IMR-90 (cell line): ENCODE measurements around the gene DENND1B. TPM values are rescaled to one million over a fixed set of nuclear protein-coding genes. Genes with fewer than 3 reads are reported as not detected.

Experiments used
- ATAC-seq: fragments of 200-7000 bp; cut with Tn5 transposase; 2 replicates; pipeline ENCODE4 v1.9.1; 2020; ENCODE audit warnings: low read depth, mild to moderate bottlenecking, moderate library complexity
- BruUV-seq: library from RNA; stranded (reverse); fragments of 400-500 nt; replicated peaks from 2 replicates; lab custom pipeline; 2021; lab: Mats Ljungman, UMichigan
- CTCF ChIA-PET: fragments of 300-600 bp; formaldehyde crosslinking; extraction: SDS; loops from one replicate; lab custom pipeline; 2021; ENCODE audit warnings: antibody characterized with exemption; lab: Yijun Ruan, JAX
- POLR2A ChIA-PET: fragments of 300-600 bp; sonication (Branson Sonifier 250); formaldehyde crosslinking; loops from one replicate; lab custom pipeline; 2022; ENCODE audit warnings: antibody characterized with exemption; ENCODE audit not compliant: unreplicated experiment; lab: Charles Lee
- DNase-seq: peaks from one replicate; pipeline ENCODE4 v3.0.0; 2013
- H2AFZ ChIP-seq: replicated peaks from 2 replicates; pipeline ENCODE3; 2013; ENCODE audit warnings: low read length, mild to moderate bottlenecking; ENCODE audit not compliant: poor library complexity
- H2AK5ac ChIP-seq: 2 replicates; pipeline ENCODE4 v1.6.1; 2013; ENCODE audit warnings: low read depth, low read length, inconsistent platforms
- H2AK9ac ChIP-seq: replicated peaks from 2 replicates; pipeline ENCODE3; 2013; ENCODE audit warnings: mild to moderate bottlenecking, low read depth, low read length, moderate library complexity; ENCODE audit not compliant: poor library complexity
- H2BK120ac ChIP-seq: 2 replicates; pipeline ENCODE4 v1.6.1; 2013; ENCODE audit warnings: low read depth, low read length, inconsistent platforms
- H2BK15ac ChIP-seq: 3 replicates; pipeline ENCODE4 v1.6.1; 2013; ENCODE audit warnings: low read depth, low read length, inconsistent platforms
- H2BK20ac ChIP-seq: 2 replicates; pipeline ENCODE4 v1.6.1; 2013; ENCODE audit warnings: low read depth, mild to moderate bottlenecking, inconsistent platforms, low read length, moderate library complexity
- H2BK5ac ChIP-seq: 2 replicates; pipeline ENCODE4 v1.6.1; 2013; ENCODE audit warnings: mild to moderate bottlenecking, low read depth, low read length, inconsistent platforms; ENCODE audit not compliant: poor library complexity, severe bottlenecking
- H3K14ac ChIP-seq: replicated peaks from 2 replicates; pipeline ENCODE4 v1.6.1; 2013; ENCODE audit warnings: low read depth, low read length, inconsistent platforms
- H3K18ac ChIP-seq: 2 replicates; pipeline ENCODE4 v1.6.1; 2013; ENCODE audit warnings: low read depth, low read length, control low read depth
- H3K23ac ChIP-seq: 2 replicates; pipeline ENCODE4 v1.6.1; 2013; ENCODE audit warnings: low read depth, low read length, inconsistent platforms
- H3K27ac ChIP-seq: 2 replicates; pipeline ENCODE4 v1.5.1; 2013; ENCODE audit warnings: mild to moderate bottlenecking, control low read depth, low read length; ENCODE audit not compliant: insufficient read depth
- H3K27me3 ChIP-seq: 2 replicates; pipeline ENCODE4 v1.6.1; 2013; ENCODE audit warnings: low read length; ENCODE audit not compliant: control insufficient read depth, insufficient read depth
- H3K36me3 ChIP-seq: 2 replicates; pipeline ENCODE4 v1.6.1; 2013; ENCODE audit warnings: low read length, mixed read lengths; ENCODE audit not compliant: control insufficient read depth, insufficient read depth
- H3K4ac ChIP-seq: 2 replicates; pipeline ENCODE4 v1.6.1; 2013; ENCODE audit warnings: low read depth, low read length, inconsistent platforms
- H3K4me1 ChIP-seq: 2 replicates; pipeline ENCODE4 v1.6.1; 2013; ENCODE audit warnings: low read length, mixed read lengths; ENCODE audit not compliant: control insufficient read depth, insufficient read depth
- H3K4me2 ChIP-seq: 2 replicates; pipeline ENCODE4 v1.6.1; 2013; ENCODE audit warnings: low read depth, mild to moderate bottlenecking, control low read depth, low read length, moderate library complexity
- H3K4me3 ChIP-seq: 2 replicates; pipeline ENCODE4 v1.5.1; 2013; ENCODE audit warnings: low read depth, mild to moderate bottlenecking, control low read depth, low read length, moderate library complexity; ENCODE audit not compliant: insufficient read depth
- H3K56ac ChIP-seq: 2 replicates; pipeline ENCODE4 v1.6.1; 2013; ENCODE audit warnings: low read length, inconsistent platforms; ENCODE audit not compliant: insufficient read depth; ENCODE audit errors: extremely low read depth
- H3K79me1 ChIP-seq, 2 experiments: 2 replicates each; pipeline ENCODE4 v1.6.1; 2013; ENCODE audit warnings: low read length in 2 of 2, inconsistent platforms in 1 of 2, low read depth in 1 of 2
- H3K9ac ChIP-seq: 2 replicates; pipeline ENCODE4 v1.6.1; 2013; ENCODE audit warnings: low read depth, low read length, control low read depth
- H3K9me1 ChIP-seq: 2 replicates; pipeline ENCODE4 v1.6.1; 2013; ENCODE audit warnings: low read length, inconsistent platforms; ENCODE audit not compliant: insufficient read depth
- H3K9me3 ChIP-seq: 2 replicates; pipeline ENCODE4 v1.6.1; 2013; ENCODE audit warnings: low read length; ENCODE audit not compliant: control insufficient read depth, insufficient read depth
- H4K20me1 ChIP-seq: 2 replicates; pipeline ENCODE4 v1.6.1; 2013; ENCODE audit warnings: low read length, inconsistent platforms; ENCODE audit not compliant: insufficient read depth
- H4K5ac ChIP-seq: 2 replicates; pipeline ENCODE4 v1.6.1; 2013; ENCODE audit warnings: mild to moderate bottlenecking, low read depth, low read length, control low read depth
- H4K8ac ChIP-seq, 2 experiments: 2 replicates each; pipeline ENCODE4 v1.6.1; 2013; ENCODE audit warnings: low read depth in 2 of 2, low read length in 2 of 2, control low read depth in 1 of 2, inconsistent platforms in 1 of 2
- H4K91ac ChIP-seq: 2 replicates; pipeline ENCODE4 v1.6.1; 2013; ENCODE audit warnings: low read depth, low read length, inconsistent platforms; ENCODE audit not compliant: insufficient read depth
- BHLHE40 ChIP-seq: fragments of 150-350 bp; IDR thresholded peaks from 2 replicates; pipeline ENCODE4 v1.6.1; 2016; ENCODE audit warnings: mild to moderate bottlenecking, low read depth, low read length
- FOS ChIP-seq: fragments of 150-350 bp; IDR thresholded peaks from 2 replicates; pipeline ENCODE4 v1.6.1; 2016; ENCODE audit warnings: low read depth, low read length
- MAFK ChIP-seq: IDR thresholded peaks from 2 replicates; pipeline ENCODE4 v1.6.1; 2012; ENCODE audit warnings: low read depth, low read length, improper control_type of control experiment
- MAZ ChIP-seq: IDR thresholded peaks from 2 replicates; pipeline ENCODE4 v1.6.1; 2012; ENCODE audit warnings: low read depth, mild to moderate bottlenecking, low read length, improper control_type of control experiment, moderate library complexity, borderline replicate concordance
- NFE2L2 ChIP-seq: fragments of 150-350 bp; IDR thresholded peaks from 2 replicates; pipeline ENCODE4 v1.6.1; 2016; ENCODE audit warnings: low read depth, mild to moderate bottlenecking, low read length
- POLR2A ChIP-seq: IDR thresholded peaks from 2 replicates; pipeline ENCODE4 v1.6.1; 2012; ENCODE audit warnings: mild to moderate bottlenecking, low read depth, low read length
- RAD21 ChIP-seq: IDR thresholded peaks from 2 replicates; pipeline ENCODE4 v1.6.1; 2012; ENCODE audit warnings: low read length, improper control_type of control experiment
- USF2 ChIP-seq: fragments of 150-350 bp; IDR thresholded peaks from 2 replicates; pipeline ENCODE4 v1.6.1; 2017; ENCODE audit warnings: mild to moderate bottlenecking, antibody characterized with exemption, low read length, low read depth
- WGBS, 2 experiments: methylation state at CpG; one replicate each; pipeline versions ENCODE4 v1.1.5 to v1.1.7; 2013; ENCODE audit warnings: missing lambda C conversion rate in 2 of 2; ENCODE audit not compliant: insufficient read length in 1 of 2; ENCODE audit errors: extremely low coverage in 2 of 2; 5-methylcytosine and 5-hydroxymethylcytosine counted together
- dilution Hi-C: fragments of 300-500 bp; cut with HindIII; formaldehyde crosslinking; loops from one replicate; pipeline ENCODE4 v1.14.3; 2018; ENCODE audit warnings: low sequenced_read_pairs; ENCODE audit not compliant: unreplicated experiment
- in situ Hi-C: fragments of 300-500 bp; cut with MboI; formaldehyde crosslinking; loops from 3 replicates; pipeline ENCODE4 v1.14.3; 2019; ENCODE audit warnings: low sequenced_read_pairs, inconsistent platforms, mixed read lengths
- intact Hi-C: fragments of 100-400 bp; cut with micrococcal nuclease; formaldehyde crosslinking; loops from 2 replicates; pipeline ENCODE4 v1.10.0; 2022
- polyA plus RNA-seq, 3 experiments: library from polyadenylated mRNA; depleted of rRNA; stranded (reverse); fragments of >200 nt; gene quantifications; 2 replicates each; pipeline ENCODE4 v1.2.3, GENCODE V29; 2012; ENCODE audit warnings: low replicate concordance in 1 of 3
- total RNA-seq: library from RNA; depleted of rRNA; stranded (reverse); fragments of >200 nt; gene quantifications from 2 replicates; pipeline ENCODE4 v1.2.3, GENCODE V29; 2012
- TF ChIP-seq, protein P1 (sequence below): conservative IDR thresholded peaks from 2 replicates; pipeline ENCODE4 v1.5.1; 2012; ENCODE audit warnings: mild to moderate bottlenecking, low read depth, low read length, improper control_type of control experiment

DENND1B gene
- total and polyA plus RNA-seq, 2 of the 4 experiments (the other 2 are of a cell fraction) = 4.0 to 24.2 TPM

- H3K4me3 ChIP-seq = no peak overlapping the region
- 0 out of 4 replicates have a peak, but pooled peaks cover 0 to 3% of the 10 kb centered on the region in 2 experiments for H3K79me1 ChIP-seq
- H3K18ac ChIP-seq = no peak overlapping the region
- H3K23ac ChIP-seq = no peak overlapping the region
- peaks cover 2% of the 10 kb centered on the region for H3K36me3 ChIP-seq
- H2BK15ac ChIP-seq = no peak overlapping the region
- DNase-seq (no peak), ATAC-seq (no peak)
- H3K27ac ChIP-seq = no peak overlapping the region
- H3K9me1 ChIP-seq = peaks cover 3% of the 10 kb centered on the region
- BruUV-seq = no TSS peak
- H4K20me1 ChIP-seq = no peaks in the 10 kb centered on the region
- no peaks in the 10 kb centered on the region for H3K9me3 ChIP-seq
- H2AK5ac ChIP-seq = no peak overlapping the region
- no peak overlapping the region for H3K14ac ChIP-seq
- intact Hi-C loops (no loop called here), dilution Hi-C loops (no loop called here), in situ Hi-C loops (no loop called here)
- no peak overlapping the region for H3K4ac ChIP-seq
- no peak overlapping the region for H3K4me2 ChIP-seq
- H2BK20ac ChIP-seq = no peak overlapping the region
- TF ChIP-seq, protein P1, sequence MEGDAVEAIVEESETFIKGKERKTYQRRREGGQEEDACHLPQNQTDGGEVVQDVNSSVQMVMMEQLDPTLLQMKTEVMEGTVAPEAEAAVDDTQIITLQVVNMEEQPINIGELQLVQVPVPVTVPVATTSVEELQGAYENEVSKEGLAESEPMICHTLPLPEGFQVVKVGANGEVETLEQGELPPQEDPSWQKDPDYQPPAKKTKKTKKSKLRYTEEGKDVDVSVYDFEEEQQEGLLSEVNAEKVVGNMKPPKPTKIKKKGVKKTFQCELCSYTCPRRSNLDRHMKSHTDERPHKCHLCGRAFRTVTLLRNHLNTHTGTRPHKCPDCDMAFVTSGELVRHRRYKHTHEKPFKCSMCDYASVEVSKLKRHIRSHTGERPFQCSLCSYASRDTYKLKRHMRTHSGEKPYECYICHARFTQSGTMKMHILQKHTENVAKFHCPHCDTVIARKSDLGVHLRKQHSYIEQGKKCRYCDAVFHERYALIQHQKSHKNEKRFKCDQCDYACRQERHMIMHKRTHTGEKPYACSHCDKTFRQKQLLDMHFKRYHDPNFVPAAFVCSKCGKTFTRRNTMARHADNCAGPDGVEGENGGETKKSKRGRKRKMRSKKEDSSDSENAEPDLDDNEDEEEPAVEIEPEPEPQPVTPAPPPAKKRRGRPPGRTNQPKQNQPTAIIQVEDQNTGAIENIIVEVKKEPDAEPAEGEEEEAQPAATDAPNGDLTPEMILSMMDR = no peak
- TF ChIP-seq FOS (no peak), MAFK (no peak), RAD21 (no peak), USF2 (no peak), MAZ (no peak), NFE2L2 (no peak), POLR2A (no peak), BHLHE40 (no peak)
- H3K27me3 ChIP-seq = no peaks in the 10 kb centered on the region
- H2BK5ac ChIP-seq = no peak overlapping the region
- no peak overlapping the region for H4K8ac ChIP-seq
- no peak overlapping the region for H2AFZ ChIP-seq
- no peak overlapping the region for H4K91ac ChIP-seq
- H2BK120ac ChIP-seq = no peak overlapping the region
- H3K4me1 ChIP-seq = no peaks in the 10 kb centered on the region
- H3K56ac ChIP-seq = no peak overlapping the region
- H3K9ac ChIP-seq = no peak overlapping the region
- CTCF ChIA-PET = no interaction called here
- POLR2A ChIA-PET = no interaction called here
- 100% methylated on average over 1 of the region's 2 CpGs; no CpG with 5 or more reads in 1 of the 2 experiments for WGBS, 2 experiments
- H2AK9ac ChIP-seq = no peak overlapping the region
- H4K5ac ChIP-seq = no peak overlapping the region
Measured at GRCh38 chr1:197633447-197634078, 141.7 kb downstream of the DENND1B start.
